Hepatic stellate cell (primary cell): ENCODE results near the gene PARD6G.
"Not testable (repeated sequence)": the region's sequence is repeated elsewhere in the genome, so short reads cannot be mapped to it uniquely, and the experiment has no call there.

Source experiments
- DNase-seq: peaks from one replicate; pipeline ENCODE4 v3.0.0; 2011; ENCODE audit warnings: low spot score

The PARD6G gene

GRCh38 chr18:80241919-80242777 lies 5.2 kb downstream of the PARD6G start:
- DNase-seq: no peak

- no peak for DNase-seq
Measured at GRCh38 chr18:80239830-80240229, 7.5 kb downstream of the PARD6G start.

GRCh38 chr18:80238651-80239260 lies 8.6 kb downstream of the PARD6G start:
- DNase-seq: no peak

- not testable (repeated sequence) for DNase-seq
Measured at GRCh38 chr18:80237519-80237918, 9.8 kb downstream of the PARD6G start.

- no peak for DNase-seq
Measured at GRCh38 chr18:80234398-80234797, 12.9 kb downstream of the PARD6G start.

- DNase-seq: no peak
Measured at GRCh38 chr18:80233899-80234298, 13.4 kb downstream of the PARD6G start.

- DNase-seq: no peak
Measured at GRCh38 chr18:80233201-80233835, 14.0 kb downstream of the PARD6G start.

GRCh38 chr18:80232710-80233109 lies 14.6 kb downstream of the PARD6G start:
- no peak for DNase-seq

- no peak for DNase-seq
Measured at GRCh38 chr18:80232030-80232429, 15.3 kb downstream of the PARD6G start.

- no peak for DNase-seq
Measured at GRCh38 chr18:80231616-80232015, 15.7 kb downstream of the PARD6G start.

GRCh38 chr18:80231151-80231550 lies 16.2 kb downstream of the PARD6G start:
- DNase-seq: no peak

GRCh38 chr18:80229766-80230745 lies 17.3 kb downstream of the PARD6G start:
- no peak for DNase-seq

GRCh38 chr18:80229363-80229762 lies 18.0 kb downstream of the PARD6G start:
- no peak for DNase-seq

GRCh38 chr18:80228051-80228848 lies 19.1 kb downstream of the PARD6G start:
- DNase-seq: no peak

GRCh38 chr18:80227472-80227871 lies 19.8 kb downstream of the PARD6G start:
- no peak for DNase-seq

- no peak for DNase-seq
Measured at GRCh38 chr18:80225685-80226084, 21.6 kb downstream of the PARD6G start.

- DNase-seq: no peak
Measured at GRCh38 chr18:80223581-80224148, 23.6 kb downstream of the PARD6G start.

- not testable (repeated sequence) for DNase-seq
Measured at GRCh38 chr18:80219488-80219887, 27.8 kb downstream of the PARD6G start.

GRCh38 chr18:80218341-80219227 lies 28.7 kb downstream of the PARD6G start:
- DNase-seq: no peak

GRCh38 chr18:80213182-80213581 lies 34.1 kb downstream of the PARD6G start:
- DNase-seq: no peak
